Middle frontal gyrus (tissue), 1 donor: ENCODE data around the gene NBPF1.
"Not testable (repeated sequence)": the region's sequence is repeated elsewhere in the genome, so short reads cannot be mapped to it uniquely, and the experiment has no call there.

Experiments
- DNase-seq: peaks from one replicate; pipeline ENCODE4 v3.0.0-alpha.2; 2015; ENCODE audit warnings: low spot score; ENCODE audit errors: extremely low spot score

NBPF1 gene

GRCh38 chr1:16516694-16517410 lies 96.5 kb downstream of the NBPF1 start:
- not testable (repeated sequence) for DNase-seq

GRCh38 chr1:16514107-16515055 lies 99.0 kb downstream of the NBPF1 start, which contains the start of gene RNU1-1:
Gene RNU1-1 (minus strand): TSS chr1:16514285.
- peak; percentile 27 for DNase-seq

GRCh38 chr1:16513412-16514106 lies 99.8 kb downstream of the NBPF1 start:
- peak; percentile 16 for DNase-seq

- not testable (repeated sequence) for DNase-seq
These were observed 100.5 kb downstream of the NBPF1 start for GRCh38 chr1:16512624-16513411.
